Measurements from ENCODE around the gene RGS3.
"Not testable (repeated sequence)": the region's sequence is repeated elsewhere in the genome, so short reads cannot be mapped to it uniquely, and the experiment has no call there.

The RGS3 gene

DNA sequence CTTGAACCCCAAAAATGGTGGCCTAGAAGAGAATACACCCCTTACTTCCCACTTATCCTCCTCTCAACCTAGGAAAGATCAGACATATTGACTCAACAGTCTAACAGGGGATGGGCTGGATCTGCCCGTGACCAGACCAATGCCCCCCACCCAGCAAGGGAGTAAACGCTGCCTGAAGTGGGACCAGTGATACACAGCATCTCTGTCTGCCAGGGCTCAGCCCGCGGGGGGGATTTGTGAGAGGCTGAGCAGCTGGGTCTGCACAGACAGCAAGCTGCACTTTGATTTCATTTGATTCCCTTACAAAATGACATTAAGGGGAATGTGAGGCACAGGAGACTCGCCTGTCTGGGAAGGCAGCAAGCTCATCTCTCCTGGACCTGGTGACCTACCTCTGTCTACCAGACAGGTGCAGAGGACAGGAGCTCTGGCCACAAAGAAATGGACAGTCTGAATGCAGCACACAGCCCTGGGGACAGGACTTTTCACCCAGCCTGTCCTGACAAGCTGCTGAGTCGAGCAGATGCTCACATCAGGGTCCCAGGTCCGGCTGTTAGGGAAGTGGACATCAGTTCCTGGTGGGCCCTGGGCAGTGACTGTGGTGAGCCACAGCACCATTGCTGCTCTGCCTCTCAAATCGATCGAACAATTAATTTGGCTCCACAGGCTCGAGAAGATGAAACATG is 79.9 kb downstream of the RGS3 start:
- no peak overlapping the region for H3K4me3 ChIP-seq (ENCODE audit: control insufficient read depth, low read depth, low read length)
- TF ChIP-seq CTCF (conservative IDR thresholded peaks at IDR 0.05; ENCODE audit: control insufficient read depth, insufficient read depth, low read depth, low read length), result no peak
- DNase-seq (ENCODE audit: low read depth), result no peak

DNA sequence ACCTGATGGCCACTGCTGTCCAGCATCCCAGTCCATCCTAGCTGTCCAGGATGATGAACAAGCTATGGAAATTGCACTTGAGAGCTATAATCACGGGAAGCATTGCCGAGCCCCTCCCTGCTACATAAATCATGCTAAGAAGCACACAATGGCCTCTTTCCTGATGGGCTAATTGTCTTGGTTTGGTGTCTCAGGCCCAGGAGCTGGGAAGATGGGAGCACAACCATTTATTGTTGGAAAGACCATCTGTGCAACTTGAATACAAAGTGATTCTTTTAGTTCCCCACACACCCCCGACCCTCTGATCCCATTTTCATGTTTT is 80.4 kb downstream of the RGS3 start:
- TF ChIP-seq CTCF (conservative IDR thresholded peaks at IDR 0.05; ENCODE audit: control insufficient read depth, insufficient read depth, low read depth, low read length), result no peak
- no peak for DNase-seq (ENCODE audit: low read depth)
- H3K4me3 ChIP-seq (ENCODE audit: control insufficient read depth, low read depth, low read length), result no peak overlapping the region

DNA sequence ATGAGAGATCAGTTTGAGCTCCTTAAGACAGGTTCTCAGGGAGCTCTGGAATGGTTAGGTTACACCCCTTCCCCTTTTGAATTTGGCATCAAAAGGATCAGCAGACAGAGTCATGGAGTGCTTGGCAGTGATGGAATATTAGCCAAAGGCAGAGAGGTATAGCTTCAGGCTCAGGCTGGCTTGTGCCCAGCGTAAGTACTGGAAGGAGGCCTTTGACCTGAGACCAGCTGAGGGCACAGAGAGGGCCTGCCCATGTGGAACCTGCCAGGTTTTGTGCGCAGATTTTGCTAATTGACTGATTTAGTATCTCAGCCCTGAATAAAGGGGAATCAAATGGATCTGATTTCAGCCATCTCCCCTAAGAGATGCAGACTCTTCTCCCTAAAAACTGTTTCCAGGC is 81.5 kb downstream of the RGS3 start:
- no peak for DNase-seq (ENCODE audit: low read depth)
- no peak for TF ChIP-seq CTCF (conservative IDR thresholded peaks at IDR 0.05; ENCODE audit: control insufficient read depth, insufficient read depth, low read depth, low read length)
- H3K4me3 ChIP-seq (ENCODE audit: control insufficient read depth, low read depth, low read length), result no peak overlapping the region

DNA sequence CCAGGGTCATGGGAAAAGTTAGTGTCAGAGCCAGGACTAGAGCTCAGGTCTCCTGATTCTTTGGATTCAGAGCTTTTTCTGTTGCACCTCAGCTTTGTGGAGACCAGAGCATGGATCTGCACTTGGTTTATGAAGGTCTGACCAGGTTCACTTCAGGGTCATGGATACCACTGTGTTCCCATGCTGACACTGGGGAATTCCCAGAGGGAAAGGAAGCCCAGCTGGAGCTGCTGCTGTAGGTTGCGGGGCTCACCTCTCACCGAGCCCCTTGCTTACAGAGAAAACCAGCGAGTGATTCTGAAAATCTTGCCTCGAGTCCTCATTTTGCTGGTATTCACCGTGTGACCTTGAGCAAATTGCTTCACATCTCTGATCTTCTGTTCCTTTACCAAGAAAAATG is 83.0 kb downstream of the RGS3 start:
- no peak overlapping the region for H3K4me3 ChIP-seq (ENCODE audit: control insufficient read depth, low read depth, low read length)
- DNase-seq (ENCODE audit: low read depth), result no peak
- no peak for TF ChIP-seq CTCF (conservative IDR thresholded peaks at IDR 0.05; ENCODE audit: control insufficient read depth, insufficient read depth, low read depth, low read length)

DNA sequence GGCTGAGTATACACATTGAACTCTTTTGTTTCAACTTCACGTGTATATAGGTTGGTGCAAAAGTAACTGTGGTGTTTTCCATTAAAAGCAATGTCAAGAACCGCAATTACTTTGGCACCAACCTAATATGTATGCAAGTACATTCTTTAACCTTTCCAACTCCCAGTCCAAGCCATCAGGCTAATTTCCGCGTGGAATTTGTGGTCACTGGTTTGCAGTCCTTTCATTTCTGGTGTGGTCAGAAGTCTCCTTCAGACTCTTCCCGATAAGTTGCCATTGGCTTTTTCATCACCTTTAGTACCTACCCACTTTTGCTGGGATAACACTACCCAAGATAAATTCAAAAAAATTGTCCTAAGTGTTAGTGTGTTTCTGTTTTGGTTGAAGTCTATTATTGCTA is 84.0 kb downstream of the RGS3 start:
- TF ChIP-seq CTCF (conservative IDR thresholded peaks at IDR 0.05; ENCODE audit: control insufficient read depth, insufficient read depth, low read depth, low read length), result no peak

DNA sequence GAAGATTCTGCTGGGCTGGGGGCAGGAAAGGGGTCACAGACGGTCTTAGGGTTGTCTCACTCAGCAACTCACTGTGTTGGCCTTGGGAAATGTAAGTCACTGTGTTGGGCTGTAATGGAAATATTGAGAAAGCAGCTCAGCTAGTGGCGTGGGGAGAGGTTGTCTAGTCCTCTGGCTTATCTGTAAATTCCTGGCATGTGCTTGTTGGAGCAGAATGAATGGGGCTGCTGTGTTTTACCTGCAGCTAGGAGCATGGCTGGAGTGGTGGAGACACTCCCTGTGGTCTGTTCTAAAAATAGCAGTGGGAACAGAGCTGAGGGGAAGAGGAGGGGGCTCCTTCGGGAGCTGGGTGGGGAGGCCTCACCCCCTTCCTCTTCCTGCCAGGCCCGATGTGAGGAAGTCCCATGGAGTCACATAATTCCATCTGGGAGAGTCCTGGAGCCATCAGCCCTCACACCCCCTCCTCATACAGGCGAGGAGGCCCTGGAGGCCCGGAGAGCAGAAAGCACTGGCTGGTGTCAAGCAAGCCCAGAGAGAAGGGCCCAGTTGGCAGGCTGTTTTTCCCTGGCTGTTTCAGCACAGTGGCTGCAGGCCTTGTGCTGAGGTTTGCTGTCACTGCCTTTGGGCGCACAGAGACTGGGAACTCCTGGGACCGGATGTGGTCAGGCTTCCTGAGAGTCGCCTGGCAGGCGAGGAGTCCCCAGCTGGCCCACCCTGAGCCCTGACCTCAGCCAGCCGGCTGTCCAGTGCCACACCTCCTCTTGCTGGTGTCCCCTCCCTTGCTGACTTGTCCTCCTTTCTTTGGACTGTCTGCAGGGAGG is 84.9 kb downstream of the RGS3 start:
- no peak for DNase-seq (ENCODE audit: low read depth)
- no peak overlapping the region for H3K4me3 ChIP-seq (ENCODE audit: control insufficient read depth, low read depth, low read length)
- TF ChIP-seq CTCF (conservative IDR thresholded peaks at IDR 0.05; ENCODE audit: control insufficient read depth, insufficient read depth, low read depth, low read length), result no peak

More for the DNA sequence above, 84.0 kb downstream of the RGS3 start:
- no peak for DNase-seq (ENCODE audit: low read depth)
- H3K4me3 ChIP-seq (ENCODE audit: control insufficient read depth, low read depth, low read length), result no peak overlapping the region

DNA sequence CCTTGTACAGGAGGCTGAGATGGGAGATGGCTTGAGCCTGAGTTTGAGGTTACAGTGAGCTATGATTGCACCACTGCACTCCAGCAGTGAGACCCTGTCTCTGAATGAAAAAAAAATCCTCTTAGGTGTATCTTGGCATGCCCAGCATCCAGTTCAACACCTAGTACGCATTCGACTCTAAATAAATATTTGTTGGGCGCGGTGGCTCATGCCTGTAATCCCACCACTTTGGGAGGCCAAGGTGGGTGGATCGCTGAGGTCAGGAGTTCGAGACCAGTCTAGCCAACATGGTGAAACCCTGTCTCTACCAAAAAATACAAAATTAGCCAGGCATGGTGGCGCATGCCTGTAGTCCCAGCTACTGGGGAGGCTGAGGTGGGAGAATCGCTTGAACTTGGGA is 86.4 kb downstream of the RGS3 start:
- H3K4me3 ChIP-seq (ENCODE audit: control insufficient read depth, low read depth, low read length); DNase-seq (ENCODE audit: low read depth): not testable (repeated sequence)
